Measurements from ENCODE around the gene ABCA12.

DNA sequence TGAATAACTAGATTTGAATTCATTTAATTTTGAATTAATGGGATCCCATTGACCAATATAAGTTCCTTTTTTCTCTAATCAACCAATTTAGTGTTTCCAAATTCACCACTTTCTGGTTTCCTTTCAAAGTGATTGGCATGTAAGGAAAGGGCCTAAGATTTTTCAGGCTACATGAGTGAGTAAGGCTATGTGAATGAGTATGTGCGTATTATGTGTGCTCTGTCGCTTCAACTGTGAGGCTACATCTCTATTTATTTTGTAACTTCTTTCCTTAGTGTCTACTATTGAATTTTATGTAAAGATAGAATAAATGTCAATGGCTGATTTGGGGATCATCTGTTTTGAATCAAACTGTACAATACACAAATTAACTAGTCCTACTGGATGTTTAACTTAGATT lies 110.6 kb downstream of the ABCA12 start:
- TF ChIP-seq, protein P1, sequence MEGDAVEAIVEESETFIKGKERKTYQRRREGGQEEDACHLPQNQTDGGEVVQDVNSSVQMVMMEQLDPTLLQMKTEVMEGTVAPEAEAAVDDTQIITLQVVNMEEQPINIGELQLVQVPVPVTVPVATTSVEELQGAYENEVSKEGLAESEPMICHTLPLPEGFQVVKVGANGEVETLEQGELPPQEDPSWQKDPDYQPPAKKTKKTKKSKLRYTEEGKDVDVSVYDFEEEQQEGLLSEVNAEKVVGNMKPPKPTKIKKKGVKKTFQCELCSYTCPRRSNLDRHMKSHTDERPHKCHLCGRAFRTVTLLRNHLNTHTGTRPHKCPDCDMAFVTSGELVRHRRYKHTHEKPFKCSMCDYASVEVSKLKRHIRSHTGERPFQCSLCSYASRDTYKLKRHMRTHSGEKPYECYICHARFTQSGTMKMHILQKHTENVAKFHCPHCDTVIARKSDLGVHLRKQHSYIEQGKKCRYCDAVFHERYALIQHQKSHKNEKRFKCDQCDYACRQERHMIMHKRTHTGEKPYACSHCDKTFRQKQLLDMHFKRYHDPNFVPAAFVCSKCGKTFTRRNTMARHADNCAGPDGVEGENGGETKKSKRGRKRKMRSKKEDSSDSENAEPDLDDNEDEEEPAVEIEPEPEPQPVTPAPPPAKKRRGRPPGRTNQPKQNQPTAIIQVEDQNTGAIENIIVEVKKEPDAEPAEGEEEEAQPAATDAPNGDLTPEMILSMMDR (IDR thresholded peaks at IDR 0.05; ENCODE audit: low read depth, low read length, poor library complexity, severe bottlenecking) = no peak
- no peak for TF ChIP-seq EZH2phosphoT487 (IDR thresholded peaks at IDR 0.05; ENCODE audit: borderline replicate concordance, low read length)
